ENCODE measurements around the gene MTMR12. TPM values are rescaled to one million over a fixed set of nuclear protein-coding genes. Genes with fewer than 3 reads are reported as not detected.
"Not testable (repeated sequence)": the region's sequence is repeated elsewhere in the genome, so short reads cannot be mapped to it uniquely, and the experiment has no call there.

The MTMR12 gene
- total RNA-seq, 1 experiment from 2014 or later = 8.7 TPM

GRCh38 chr5:32323741-32324140 lies 11.0 kb upstream of the MTMR12 start:
- DNase-seq (ENCODE audit: low read depth) = no peak

- DNase-seq (ENCODE audit: low read depth) = no peak
Observed at GRCh38 chr5:32322882-32323281, 10.1 kb upstream of the MTMR12 start.

- not testable (repeated sequence) for DNase-seq (ENCODE audit: low read depth)
Observed at GRCh38 chr5:32321787-32322186, 9.0 kb upstream of the MTMR12 start.

- no peak for DNase-seq (ENCODE audit: low read depth)
Observed at GRCh38 chr5:32320576-32320975, 7.8 kb upstream of the MTMR12 start.

GRCh38 chr5:32319926-32320543 lies 7.3 kb upstream of the MTMR12 start:
- DNase-seq (ENCODE audit: low read depth) = no peak

- no peak for DNase-seq (ENCODE audit: low read depth)
Observed at GRCh38 chr5:32319392-32319791, 6.7 kb upstream of the MTMR12 start.

- DNase-seq (ENCODE audit: low read depth) = no peak
Observed at GRCh38 chr5:32317041-32317440, 4.3 kb upstream of the MTMR12 start.

GRCh38 chr5:32315221-32316014 lies 2.7 kb upstream of the MTMR12 start:
- DNase-seq (ENCODE audit: low read depth) = no peak

GRCh38 chr5:32314658-32315057 lies 1.9 kb upstream of the MTMR12 start:
- no peak for DNase-seq (ENCODE audit: low read depth)

GRCh38 chr5:32314152-32314488 lies 1.4 kb upstream of the MTMR12 start:
- not testable (repeated sequence) for DNase-seq (ENCODE audit: low read depth)

GRCh38 chr5:32312197-32312594 lies 543 bp downstream of the MTMR12 start:
- DNase-seq (ENCODE audit: low read depth) = peak; percentile 58

GRCh38 chr5:32311404-32312196 lies 1.1 kb downstream of the MTMR12 start:
- DNase-seq (ENCODE audit: low read depth) = no peak

- no peak for DNase-seq (ENCODE audit: low read depth)
Observed at GRCh38 chr5:32309761-32310160, 3.0 kb downstream of the MTMR12 start.

- DNase-seq (ENCODE audit: low read depth) = peak; percentile 4
Observed at GRCh38 chr5:32308946-32309345, 3.8 kb downstream of the MTMR12 start.

GRCh38 chr5:32307769-32308194 lies 5.0 kb downstream of the MTMR12 start:
- no peak for DNase-seq (ENCODE audit: low read depth)

GRCh38 chr5:32304622-32305021 lies 8.1 kb downstream of the MTMR12 start:
- no peak for DNase-seq (ENCODE audit: low read depth)

GRCh38 chr5:32303755-32304120 lies 9.0 kb downstream of the MTMR12 start:
- no peak for DNase-seq (ENCODE audit: low read depth)

GRCh38 chr5:32302835-32303754 lies 9.6 kb downstream of the MTMR12 start:
- no peak for DNase-seq (ENCODE audit: low read depth)

GRCh38 chr5:32301891-32302290 lies 10.8 kb downstream of the MTMR12 start:
- no peak for DNase-seq (ENCODE audit: low read depth)

GRCh38 chr5:32299059-32299677 lies 13.6 kb downstream of the MTMR12 start:
- no peak for DNase-seq (ENCODE audit: low read depth)

GRCh38 chr5:32298059-32298415 lies 14.7 kb downstream of the MTMR12 start:
- no peak for DNase-seq (ENCODE audit: low read depth)
